ENCODE data around the gene GPA33. TPM values are rescaled to one million over a fixed set of nuclear protein-coding genes. Genes with fewer than 3 reads are reported as not detected.

The GPA33 gene
- polyA plus RNA-seq, 1 donor from 2014 or later: 0.14 TPM

DNA sequence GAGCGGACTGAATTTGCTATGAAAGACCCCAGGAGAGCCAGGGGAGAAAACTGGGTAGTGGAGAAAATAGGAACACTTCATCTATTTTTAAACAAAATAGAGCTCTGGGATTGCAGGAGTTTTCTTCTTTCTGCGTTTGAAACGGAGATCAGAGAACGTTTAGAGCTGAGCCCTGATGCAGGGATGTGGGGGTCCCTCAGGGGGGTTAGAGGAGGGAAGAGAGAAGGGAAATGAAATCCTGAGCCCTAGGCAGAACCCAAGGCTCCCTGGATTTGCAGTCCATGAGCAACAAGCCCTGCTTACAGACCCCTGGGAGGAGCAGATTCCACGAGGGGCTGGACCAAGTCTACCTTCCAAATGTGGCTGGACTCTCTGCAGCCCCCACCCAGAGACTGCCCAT, 25.5 kb upstream of the GPA33 start:
- H3K27me3 ChIP-seq (ENCODE audit: insufficient read depth, low read depth, low read length): no peaks in the 10 kb centered on the region
- H3K9ac ChIP-seq (ENCODE audit: low read length): no peak overlapping the region
- H3K27ac ChIP-seq (ENCODE audit: low read length): no peak overlapping the region
- no peak overlapping the region for H3K4me2 ChIP-seq (ENCODE audit: low read length)
- H3K9me3 ChIP-seq (ENCODE audit: low read length): no peaks in the 10 kb centered on the region
- no peaks in the 10 kb centered on the region for H3F3A ChIP-seq (ENCODE audit: insufficient read depth, low read length, poor library complexity, severe bottlenecking)
- H4K20me1 ChIP-seq (ENCODE audit: insufficient read depth): no peaks in the 10 kb centered on the region
- H3K9me2 ChIP-seq (ENCODE audit: insufficient read depth, low read length): no peaks in the 10 kb centered on the region
- no peaks in the 10 kb centered on the region for H3K36me3 ChIP-seq (ENCODE audit: insufficient read depth, low read length)
- H2AFZ ChIP-seq (ENCODE audit: low read depth, low read length): no peak overlapping the region
- TF ChIP-seq TAF1 (IDR thresholded peaks at IDR 0.05; ENCODE audit: low read depth): no peak
- no peak for TF ChIP-seq MXI1 (conservative IDR thresholded peaks at IDR 0.05; ENCODE audit: poor library complexity, severe bottlenecking)
- TF ChIP-seq, protein P1, sequence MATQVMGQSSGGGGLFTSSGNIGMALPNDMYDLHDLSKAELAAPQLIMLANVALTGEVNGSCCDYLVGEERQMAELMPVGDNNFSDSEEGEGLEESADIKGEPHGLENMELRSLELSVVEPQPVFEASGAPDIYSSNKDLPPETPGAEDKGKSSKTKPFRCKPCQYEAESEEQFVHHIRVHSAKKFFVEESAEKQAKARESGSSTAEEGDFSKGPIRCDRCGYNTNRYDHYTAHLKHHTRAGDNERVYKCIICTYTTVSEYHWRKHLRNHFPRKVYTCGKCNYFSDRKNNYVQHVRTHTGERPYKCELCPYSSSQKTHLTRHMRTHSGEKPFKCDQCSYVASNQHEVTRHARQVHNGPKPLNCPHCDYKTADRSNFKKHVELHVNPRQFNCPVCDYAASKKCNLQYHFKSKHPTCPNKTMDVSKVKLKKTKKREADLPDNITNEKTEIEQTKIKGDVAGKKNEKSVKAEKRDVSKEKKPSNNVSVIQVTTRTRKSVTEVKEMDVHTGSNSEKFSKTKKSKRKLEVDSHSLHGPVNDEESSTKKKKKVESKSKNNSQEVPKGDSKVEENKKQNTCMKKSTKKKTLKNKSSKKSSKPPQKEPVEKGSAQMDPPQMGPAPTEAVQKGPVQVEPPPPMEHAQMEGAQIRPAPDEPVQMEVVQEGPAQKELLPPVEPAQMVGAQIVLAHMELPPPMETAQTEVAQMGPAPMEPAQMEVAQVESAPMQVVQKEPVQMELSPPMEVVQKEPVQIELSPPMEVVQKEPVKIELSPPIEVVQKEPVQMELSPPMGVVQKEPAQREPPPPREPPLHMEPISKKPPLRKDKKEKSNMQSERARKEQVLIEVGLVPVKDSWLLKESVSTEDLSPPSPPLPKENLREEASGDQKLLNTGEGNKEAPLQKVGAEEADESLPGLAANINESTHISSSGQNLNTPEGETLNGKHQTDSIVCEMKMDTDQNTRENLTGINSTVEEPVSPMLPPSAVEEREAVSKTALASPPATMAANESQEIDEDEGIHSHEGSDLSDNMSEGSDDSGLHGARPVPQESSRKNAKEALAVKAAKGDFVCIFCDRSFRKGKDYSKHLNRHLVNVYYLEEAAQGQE (IDR thresholded peaks at IDR 0.05; ENCODE audit: borderline replicate concordance): no peak
- TF ChIP-seq EP300 (conservative IDR thresholded peaks at IDR 0.05; ENCODE audit: poor library complexity, severe bottlenecking): no peak
- no peak for TF ChIP-seq POLR2AphosphoS5 (IDR thresholded peaks at IDR 0.05)
- no peak for TF ChIP-seq RAD21 (conservative IDR thresholded peaks at IDR 0.05)
- no peak for TF ChIP-seq SMC3 (conservative IDR thresholded peaks at IDR 0.05; ENCODE audit: poor library complexity)
- TF ChIP-seq, protein P2, sequence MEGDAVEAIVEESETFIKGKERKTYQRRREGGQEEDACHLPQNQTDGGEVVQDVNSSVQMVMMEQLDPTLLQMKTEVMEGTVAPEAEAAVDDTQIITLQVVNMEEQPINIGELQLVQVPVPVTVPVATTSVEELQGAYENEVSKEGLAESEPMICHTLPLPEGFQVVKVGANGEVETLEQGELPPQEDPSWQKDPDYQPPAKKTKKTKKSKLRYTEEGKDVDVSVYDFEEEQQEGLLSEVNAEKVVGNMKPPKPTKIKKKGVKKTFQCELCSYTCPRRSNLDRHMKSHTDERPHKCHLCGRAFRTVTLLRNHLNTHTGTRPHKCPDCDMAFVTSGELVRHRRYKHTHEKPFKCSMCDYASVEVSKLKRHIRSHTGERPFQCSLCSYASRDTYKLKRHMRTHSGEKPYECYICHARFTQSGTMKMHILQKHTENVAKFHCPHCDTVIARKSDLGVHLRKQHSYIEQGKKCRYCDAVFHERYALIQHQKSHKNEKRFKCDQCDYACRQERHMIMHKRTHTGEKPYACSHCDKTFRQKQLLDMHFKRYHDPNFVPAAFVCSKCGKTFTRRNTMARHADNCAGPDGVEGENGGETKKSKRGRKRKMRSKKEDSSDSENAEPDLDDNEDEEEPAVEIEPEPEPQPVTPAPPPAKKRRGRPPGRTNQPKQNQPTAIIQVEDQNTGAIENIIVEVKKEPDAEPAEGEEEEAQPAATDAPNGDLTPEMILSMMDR (IDR thresholded peaks at IDR 0.05; ENCODE audit: poor library complexity, severe bottlenecking): no peak
- no peak for TF ChIP-seq EZH2 (IDR thresholded peaks at IDR 0.05; ENCODE audit: borderline replicate concordance, insufficient read depth, low read length, poor library complexity, severe bottlenecking)
- no peak overlapping the region for H3K4me3 ChIP-seq (ENCODE audit: low read length)
- no peaks in the 10 kb centered on the region for H3K79me2 ChIP-seq (replicated peaks; ENCODE audit: insufficient read depth, low read length)

DNA sequence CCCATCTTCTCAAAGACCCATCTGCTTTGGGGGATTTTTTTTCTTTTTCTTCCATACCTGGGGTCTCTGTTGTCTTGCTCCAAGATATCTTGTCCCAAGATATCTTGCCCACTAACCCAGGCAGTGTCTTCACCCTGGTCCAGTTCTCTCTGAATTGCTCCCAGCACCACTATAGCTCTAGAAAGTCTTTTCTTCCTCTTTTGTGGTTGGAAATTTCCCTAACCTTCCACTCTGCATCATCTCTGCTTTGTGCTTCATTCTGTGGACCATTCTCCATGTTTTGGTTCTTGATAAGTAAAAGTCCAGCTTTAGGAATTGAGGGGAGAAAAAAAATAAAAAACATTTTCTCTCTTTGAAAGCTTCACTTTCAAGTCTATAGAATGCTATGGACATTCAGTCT, 24.5 kb upstream of the GPA33 start:
- TF ChIP-seq RAD21 (conservative IDR thresholded peaks at IDR 0.05) (no peak), SMC3 (conservative IDR thresholded peaks at IDR 0.05; ENCODE audit: poor library complexity) (no peak)
- Histone ChIP-seq H3K79me2 (replicated peaks; ENCODE audit: insufficient read depth, low read length) (no peaks in the 10 kb centered on the region), H3K27ac (ENCODE audit: low read length) (no peak overlapping the region), H4K20me1 (ENCODE audit: insufficient read depth) (no peaks in the 10 kb centered on the region), H3K4me2 (ENCODE audit: low read length) (no peak overlapping the region), H3K9me2 (ENCODE audit: insufficient read depth, low read length) (no peaks in the 10 kb centered on the region), H3K27me3 (ENCODE audit: insufficient read depth, low read depth, low read length) (no peaks in the 10 kb centered on the region), H3K9me3 (ENCODE audit: low read length) (no peaks in the 10 kb centered on the region), H3K36me3 (ENCODE audit: insufficient read depth, low read length) (no peaks in the 10 kb centered on the region), H3K9ac (ENCODE audit: low read length) (no peak overlapping the region), H2AFZ (ENCODE audit: low read depth, low read length) (no peak overlapping the region), H3F3A (ENCODE audit: insufficient read depth, low read length, poor library complexity, severe bottlenecking) (no peaks in the 10 kb centered on the region), H3K4me3 (ENCODE audit: low read length) (no peak overlapping the region)

Measured in neural cell (in vitro differentiated cells).